Mammary epithelial cell (primary cell): ENCODE data around the gene PLEKHM3.

Experiments
- EZH2 ChIP-seq: IDR thresholded peaks from 2 replicates; pipeline ENCODE4 v1.6.1; 2012; ENCODE audit warnings: low read length, inconsistent platforms, borderline replicate concordance
- TF ChIP-seq, protein P1 (sequence below), 2 donors: IDR thresholded peaks in 1 of 2; conservative IDR thresholded peaks in 1 of 2; 2 replicates each; pipeline ENCODE4 v1.5.1; 2011 to 2012; ENCODE audit warnings: inconsistent platforms in 2 of 2, low read length in 2 of 2, mild to moderate bottlenecking in 2 of 2, control low read depth in 1 of 2, low read depth in 1 of 2; ENCODE audit not compliant: insufficient read depth in 1 of 2; ENCODE audit errors: extremely low read depth in 1 of 2

GRCh38 chr2:207926133-207926988 is 99.0 kb downstream of the PLEKHM3 start:
- TF ChIP-seq, protein P1, sequence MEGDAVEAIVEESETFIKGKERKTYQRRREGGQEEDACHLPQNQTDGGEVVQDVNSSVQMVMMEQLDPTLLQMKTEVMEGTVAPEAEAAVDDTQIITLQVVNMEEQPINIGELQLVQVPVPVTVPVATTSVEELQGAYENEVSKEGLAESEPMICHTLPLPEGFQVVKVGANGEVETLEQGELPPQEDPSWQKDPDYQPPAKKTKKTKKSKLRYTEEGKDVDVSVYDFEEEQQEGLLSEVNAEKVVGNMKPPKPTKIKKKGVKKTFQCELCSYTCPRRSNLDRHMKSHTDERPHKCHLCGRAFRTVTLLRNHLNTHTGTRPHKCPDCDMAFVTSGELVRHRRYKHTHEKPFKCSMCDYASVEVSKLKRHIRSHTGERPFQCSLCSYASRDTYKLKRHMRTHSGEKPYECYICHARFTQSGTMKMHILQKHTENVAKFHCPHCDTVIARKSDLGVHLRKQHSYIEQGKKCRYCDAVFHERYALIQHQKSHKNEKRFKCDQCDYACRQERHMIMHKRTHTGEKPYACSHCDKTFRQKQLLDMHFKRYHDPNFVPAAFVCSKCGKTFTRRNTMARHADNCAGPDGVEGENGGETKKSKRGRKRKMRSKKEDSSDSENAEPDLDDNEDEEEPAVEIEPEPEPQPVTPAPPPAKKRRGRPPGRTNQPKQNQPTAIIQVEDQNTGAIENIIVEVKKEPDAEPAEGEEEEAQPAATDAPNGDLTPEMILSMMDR (conservative IDR thresholded peaks at IDR 0.05 in 1 of 2, IDR thresholded peaks at IDR 0.05 in 1 of 2; ENCODE audit: extremely low read depth in 1 of 2, insufficient read depth in 1 of 2, low read depth in 1 of 2, low read length in 2 of 2): no peak
- no peak for TF ChIP-seq EZH2
